ENCODE measurements around the gene DHRS9. TPM values are rescaled to one million over a fixed set of nuclear protein-coding genes. Genes with fewer than 3 reads are reported as not detected.
A peak's percentile ranks its signal among the peaks of the same experiment; 100 is the strongest.

DHRS9 gene
- total and polyA plus RNA-seq, 9 of the 15 experiments (the other 6 are each of a cell fraction or from before 2014, with no cell fraction given) = 0.27 to 1.7 (median 0.69) TPM

GRCh38 chr2:169105476-169105875, 36.1 kb downstream of the DHRS9 start:
- intact Hi-C loops (cut with micrococcal nuclease) = loop anchor here (5.0 kb wide), 1 partner anchor 73 kb away; the partner anchor contains the start of gene ABCB11
- ATAC-seq (no peak), DNase-seq (ENCODE audit: extremely low read depth in 1 of 4, low spot score in 3 of 4) (no peak), FAIRE-seq (no peak)
- Histone ChIP-seq H4K20me1 (replicated peaks; ENCODE audit: control insufficient read depth, insufficient read depth, low read length) (no peaks in the 10 kb centered on the region), H3K4me2 (ENCODE audit: insufficient read depth, low read length) (no peak overlapping the region), H3K27ac (ENCODE audit: extremely low read depth, low read depth, low read length) (no peak overlapping the region), H3K79me2 (ENCODE audit: control insufficient read depth, insufficient read depth, low read length) (no peaks in the 10 kb centered on the region), H3K9ac (ENCODE audit: insufficient read depth in 1 of 2, low read depth in 2 of 2, low read length in 2 of 2) (no peak overlapping the region), H2AFZ (ENCODE audit: low read depth, low read length) (no peak overlapping the region), H3K4me1 (replicated peaks in 1 of 2; ENCODE audit: control insufficient read depth in 2 of 2, insufficient read depth in 2 of 2, low read length in 2 of 2) (peaks cover 0 to 17% of the 10 kb centered on the region in 2 experiments; a peak in 4 of 5 replicates), H3K27me3 (ENCODE audit: control insufficient read depth in 2 of 2, insufficient read depth in 2 of 2, low read length in 2 of 2) (no peaks in the 10 kb centered on the region), H3K36me3 (ENCODE audit: control insufficient read depth, insufficient read depth, low read length) (no peaks in the 10 kb centered on the region), H3K4me3 (no peak overlapping the region), H3K9me3 (replicated peaks; ENCODE audit: control insufficient read depth, insufficient read depth, low read depth, low read length) (no peaks in the 10 kb centered on the region), H3K9me1 (ENCODE audit: control insufficient read depth, insufficient read depth, low read length) (no peaks in the 10 kb centered on the region)
- ChIA-PET POLR2A (no interaction called here), CTCF (ENCODE audit: low intra/inter-chr PET ratio) (no interaction called here)
- 41% methylated on average over 1 of the region's 1 CpG for WGBS (ENCODE audit: insufficient coverage, low coverage, missing lambda C conversion rate)
- no TSS peak for BruUV-seq (replicated peaks)
- TF ChIP-seq TEAD4 (IDR thresholded peaks at IDR 0.05; ENCODE audit: low read length) = no peak
- TF ChIP-seq TEAD4 (CRISPR knock-in tag; IDR thresholded peaks at IDR 0.05; ENCODE audit: borderline replicate concordance) = no peak
- 0 out of 4 replicates have a peak, but pooled peaks of 1 of the 2 experiments have one; percentile 8 for TF ChIP-seq RAD21 (CRISPR knock-in tag; conservative IDR thresholded peaks at IDR 0.05 in 1 of 2, IDR thresholded peaks at IDR 0.05 in 1 of 2)
- TF ChIP-seq CREB3L1 (IDR thresholded peaks at IDR 0.05; ENCODE audit: borderline replicate concordance, low read depth) = no peak
- in situ Hi-C loops (cut with MboI) = no loop called here
